GM18519 (cell line): ENCODE measurements around the gene CCR7.

ENCODE experiments used
- ATAC-seq: cut with Tn5 transposase; IDR thresholded peaks from one replicate; pipeline ENCODE4 v1.9.1; 2021; ENCODE audit warnings: mild to moderate bottlenecking, moderate library complexity; ENCODE audit not compliant: unreplicated experiment, low FRiP score

Gene CCR7

DNA sequence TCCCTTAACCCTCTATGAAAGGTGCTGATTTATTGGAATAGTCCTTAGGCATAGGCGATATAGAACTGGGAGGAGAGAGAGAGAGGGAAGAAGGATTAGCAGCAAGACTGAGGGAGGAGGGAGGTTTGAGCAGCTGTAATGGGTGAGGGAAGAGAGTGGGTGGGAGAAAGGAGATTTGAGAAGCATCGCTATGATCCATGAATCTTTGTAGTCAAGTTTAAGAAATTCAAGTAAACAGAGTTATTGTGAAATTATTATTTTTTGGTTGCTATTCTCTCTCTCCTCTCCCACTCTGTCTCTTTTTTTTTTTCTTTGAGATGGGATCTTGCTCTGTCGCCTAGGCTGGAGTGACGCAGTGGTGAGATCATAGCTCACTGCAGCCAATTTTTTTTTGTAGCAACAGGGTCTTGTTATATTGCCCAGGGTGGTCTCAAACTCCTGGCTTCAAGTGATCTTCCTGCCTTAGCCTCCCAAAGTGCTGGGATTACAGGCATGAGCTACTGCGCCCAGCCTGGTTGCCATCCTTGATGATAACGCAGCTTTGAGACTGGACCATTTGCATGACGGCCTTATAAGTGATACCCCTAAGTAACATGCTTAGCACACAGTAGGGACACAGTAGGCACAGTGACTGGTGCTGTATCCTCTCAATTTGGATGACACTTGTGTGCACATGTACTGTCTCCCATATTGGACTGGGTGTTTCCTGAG lies 42.9 kb downstream of the CCR7 start:
- ATAC-seq, result no peak

DNA sequence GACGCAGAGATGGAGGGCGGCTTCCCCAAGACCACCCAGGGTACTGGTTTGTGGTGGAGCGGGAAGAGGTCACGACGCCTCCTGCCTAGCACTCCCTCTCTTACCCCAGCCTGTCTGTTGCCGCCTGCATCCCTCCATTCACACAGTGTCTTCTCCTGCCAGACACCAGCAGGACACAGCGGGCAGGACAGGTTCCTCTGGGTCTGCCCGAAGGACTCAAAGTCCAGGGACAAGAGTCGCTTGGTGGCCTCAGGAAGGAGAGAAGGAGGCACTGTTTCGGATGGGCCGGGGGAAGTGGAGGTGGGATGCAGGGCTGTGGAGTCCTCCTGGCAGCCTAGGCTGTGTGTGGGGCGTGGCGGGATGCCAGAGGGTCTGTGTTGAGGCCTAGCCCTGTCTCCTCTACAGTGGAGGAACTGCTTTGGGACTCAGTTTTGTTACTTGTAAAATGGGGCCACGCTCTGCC lies 44.2 kb downstream of the CCR7 start:
- ATAC-seq, result no peak

GRCh38 chr17:40519089-40519775 lies 46.0 kb downstream of the CCR7 start:
- no peak for ATAC-seq

DNA sequence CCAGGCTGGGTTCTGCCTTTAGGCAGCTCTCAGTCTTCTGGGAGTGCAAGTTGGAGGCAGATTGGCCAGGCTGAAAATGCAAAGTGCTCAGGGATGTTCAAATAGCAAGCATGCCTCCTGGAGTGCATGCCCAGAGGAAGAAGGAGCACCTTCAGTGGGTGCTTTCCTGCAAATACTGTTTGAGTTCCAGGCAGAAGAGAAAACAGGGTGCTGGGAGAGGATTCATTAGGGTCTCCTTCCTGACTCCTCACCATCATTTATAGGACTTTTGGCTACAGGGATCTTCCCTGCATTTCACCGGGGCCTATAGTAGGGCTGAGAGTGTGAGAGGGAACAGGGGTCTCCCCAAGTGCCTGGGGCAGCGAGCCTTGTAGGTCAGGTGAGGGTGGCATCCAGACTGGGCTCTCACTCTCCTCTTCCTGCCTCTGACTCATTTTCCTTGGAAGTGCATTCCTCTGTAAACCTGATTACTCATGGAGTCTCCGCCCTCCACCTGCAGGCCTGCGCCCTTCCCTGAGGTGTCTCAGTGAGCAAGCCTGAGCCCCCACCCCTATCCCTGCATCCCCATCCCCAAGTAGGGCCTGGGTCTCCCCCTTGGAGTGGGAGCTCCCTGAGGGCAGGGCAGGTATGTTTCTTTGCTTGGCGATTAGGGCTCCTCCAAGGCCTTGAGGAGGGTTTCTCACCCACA lies 46.7 kb downstream of the CCR7 start:
- no peak for ATAC-seq

DNA sequence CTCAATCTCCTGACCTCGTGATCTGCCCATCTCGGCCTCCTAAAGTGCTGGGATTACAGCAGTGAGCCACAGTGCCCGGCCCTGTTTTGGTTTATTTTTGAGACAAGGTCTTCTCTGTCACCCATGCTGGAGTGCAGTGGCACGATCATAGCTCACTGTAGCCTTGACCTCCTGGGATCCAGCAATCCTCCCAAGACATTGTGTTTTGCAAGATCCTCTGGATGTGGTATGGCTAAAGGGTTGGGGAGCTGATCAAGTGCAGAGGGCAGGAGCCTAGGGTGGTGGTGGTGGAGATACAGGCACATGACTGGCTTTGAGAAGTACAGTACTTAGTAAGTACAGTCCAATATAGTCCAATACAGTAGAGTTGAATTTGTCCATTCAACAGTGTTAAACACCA lies 47.3 kb downstream of the CCR7 start:
- no peak for ATAC-seq

- ATAC-seq, result no peak
Observed at GRCh38 chr17:40517286-40517662, 48.0 kb downstream of the CCR7 start.

DNA sequence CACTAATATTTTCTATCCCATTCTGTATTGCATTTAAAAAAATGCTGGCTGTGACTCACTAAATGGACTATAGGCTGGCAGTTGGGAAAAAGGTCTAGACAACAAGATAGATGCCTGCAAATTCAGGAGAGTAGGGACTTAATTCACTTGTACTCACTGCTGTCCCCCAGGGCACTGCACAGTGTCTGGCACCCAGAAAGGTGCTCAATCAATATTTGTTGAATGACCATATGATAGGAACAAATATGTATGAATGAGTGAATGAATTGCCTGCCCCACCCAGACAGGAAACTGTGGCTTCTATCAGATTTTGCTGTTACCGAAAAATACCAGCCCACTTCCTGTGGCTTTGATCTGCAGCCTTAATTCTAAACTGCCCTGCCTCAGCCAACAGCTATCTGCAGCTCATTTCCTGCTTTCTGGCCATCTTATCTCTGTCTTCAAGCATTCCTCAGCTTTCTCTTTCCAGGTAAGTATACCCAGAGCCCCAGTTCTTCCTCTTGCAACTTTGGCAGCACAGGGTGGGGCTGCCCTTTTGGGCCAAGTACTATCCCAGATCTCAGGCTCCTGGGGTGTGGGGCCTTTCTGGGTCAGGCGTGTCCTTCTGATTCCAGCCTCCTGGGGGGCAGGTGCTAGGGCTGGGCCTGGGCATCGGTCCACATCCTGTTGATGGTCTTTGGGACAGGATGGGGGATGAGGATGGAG lies 48.5 kb downstream of the CCR7 start:
- no peak for ATAC-seq

DNA sequence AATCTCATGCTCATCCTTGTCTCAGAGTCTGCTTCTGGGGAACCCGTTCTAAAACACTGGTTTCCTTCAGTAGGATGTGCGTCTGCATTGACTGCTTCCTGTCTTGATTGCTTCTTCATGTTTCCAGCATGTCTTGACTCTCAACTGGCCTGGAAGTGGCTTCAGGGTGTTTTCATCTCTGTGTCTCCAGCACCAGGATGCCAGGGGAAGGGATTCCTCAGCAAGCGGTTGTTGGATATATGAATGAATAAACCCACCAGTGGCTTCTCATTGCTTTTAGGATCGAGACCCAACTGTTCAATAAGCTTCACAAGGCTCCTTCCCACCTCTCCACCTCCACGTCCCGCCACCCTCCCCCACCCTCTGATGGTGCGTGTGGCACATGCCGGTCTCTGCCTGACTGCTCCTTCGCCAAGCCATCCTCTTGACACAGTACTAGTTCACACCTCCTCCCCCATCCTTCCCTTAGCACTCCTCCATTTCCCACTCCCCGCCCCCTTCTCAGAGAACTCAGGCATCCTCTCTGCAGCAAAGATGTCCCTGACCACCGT lies 49.7 kb downstream of the CCR7 start:
- ATAC-seq, result no peak

DNA sequence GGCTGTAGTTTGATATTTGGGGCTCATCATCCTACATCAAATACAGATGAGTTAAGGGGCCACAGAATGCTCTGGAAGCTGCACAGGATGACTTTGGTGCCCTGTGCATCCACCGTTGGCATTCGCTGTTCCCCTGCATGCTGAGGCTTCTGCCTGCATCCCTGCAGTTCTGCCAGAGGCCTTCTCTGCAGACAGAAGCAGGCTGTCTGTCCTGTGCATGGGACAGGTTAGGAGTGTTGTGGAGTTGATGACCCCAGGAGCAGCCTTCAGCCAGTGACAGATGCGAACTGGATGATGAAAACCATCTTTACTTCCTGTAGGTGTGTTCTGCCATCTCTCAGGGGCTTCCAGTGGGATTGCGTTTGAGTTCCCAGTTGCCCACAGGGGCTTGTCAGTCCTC lies 50.3 kb downstream of the CCR7 start:
- ATAC-seq, result no peak

- no peak for ATAC-seq
Observed at GRCh38 chr17:40514013-40514875, 51.0 kb downstream of the CCR7 start.

GRCh38 chr17:40511667-40512220 lies 53.5 kb downstream of the CCR7 start:
- no peak for ATAC-seq

DNA sequence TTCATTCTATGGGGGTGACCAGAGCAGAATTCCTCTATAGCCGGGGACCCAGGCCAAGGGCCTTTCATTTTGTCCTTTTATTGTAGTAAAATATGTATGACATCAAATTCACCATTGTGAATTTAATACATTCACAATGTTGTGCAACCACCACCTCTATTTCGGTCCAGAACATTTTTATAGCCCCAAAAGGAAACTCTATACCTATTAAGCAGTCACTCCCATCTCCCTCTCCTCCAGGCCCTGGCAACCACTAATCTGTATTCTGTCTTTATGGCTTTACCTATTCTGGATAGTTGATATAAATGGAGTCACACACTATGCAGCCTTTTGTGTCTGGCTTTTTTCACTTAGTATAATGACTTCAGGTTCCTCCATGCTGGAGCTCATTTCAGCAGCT lies 54.1 kb downstream of the CCR7 start:
- ATAC-seq, result no peak

DNA sequence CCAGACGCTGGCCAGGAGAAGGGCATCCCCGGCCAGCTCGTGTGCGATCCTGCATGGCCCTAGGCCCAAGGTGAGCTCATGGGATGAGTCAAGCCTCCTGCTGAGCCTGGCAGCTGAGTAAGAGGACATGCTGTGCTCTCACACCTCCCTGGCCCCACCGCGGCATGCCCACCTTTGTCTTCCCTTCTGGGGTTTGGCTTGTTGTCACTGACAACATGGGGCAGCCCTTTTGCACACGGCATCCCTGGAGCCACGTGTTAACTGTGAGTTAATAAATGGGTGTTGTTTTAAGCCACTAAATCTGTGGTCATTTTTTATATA lies 55.0 kb downstream of the CCR7 start:
- no peak for ATAC-seq

- no peak for ATAC-seq
Observed at GRCh38 chr17:40509626-40510327, 55.5 kb downstream of the CCR7 start.

- no peak for ATAC-seq
Observed at GRCh38 chr17:40506786-40507185, 58.5 kb downstream of the CCR7 start.
